Hepatocyte (in vitro differentiated cells): Measurements from ENCODE around the gene ZBTB7A.

Source experiments
- CTCF ChIP-seq: fragments of 200-600 bp; sonication (generic); IDR thresholded peaks from 2 replicates; pipeline ENCODE4 v1.5.1; 2016; ENCODE audit warnings: antibody characterized with exemption, mild to moderate bottlenecking; ENCODE audit not compliant: poor library complexity
- EZH2 ChIP-seq: fragments of 200-600 bp; sonication (generic); IDR thresholded peaks from 2 replicates; pipeline ENCODE4 v1.6.1; 2016; ENCODE audit warnings: antibody characterized with exemption, mild to moderate bottlenecking, borderline replicate concordance
- EZH2phosphoT487 ChIP-seq: fragments of 200-600 bp; sonication (generic); IDR thresholded peaks from one replicate; pipeline ENCODE4 v1.6.1; 2018; ENCODE audit warnings: antibody characterized with exemption, mild to moderate bottlenecking, low read depth, moderate library complexity; ENCODE audit not compliant: unreplicated experiment, severe bottlenecking

- TF ChIP-seq CTCF, result no peak
- TF ChIP-seq EZH2phosphoT487, result no peak
- no peak for TF ChIP-seq EZH2
Measured at GRCh38 chr19:4018775-4019504, 47.8 kb downstream of the ZBTB7A start.
